Measurements from ENCODE around the gene GPC4.

Gene GPC4

GRCh38 chrX:133415276-133416105 lies at the start of gene GPC4:
TSS of gene GPC4 (minus strand) at chrX:133415489. CDS start at chrX:133414965, 524 bp downstream.
- no peak for DNase-seq (ENCODE audit: low read depth in 3 of 3)

DNA sequence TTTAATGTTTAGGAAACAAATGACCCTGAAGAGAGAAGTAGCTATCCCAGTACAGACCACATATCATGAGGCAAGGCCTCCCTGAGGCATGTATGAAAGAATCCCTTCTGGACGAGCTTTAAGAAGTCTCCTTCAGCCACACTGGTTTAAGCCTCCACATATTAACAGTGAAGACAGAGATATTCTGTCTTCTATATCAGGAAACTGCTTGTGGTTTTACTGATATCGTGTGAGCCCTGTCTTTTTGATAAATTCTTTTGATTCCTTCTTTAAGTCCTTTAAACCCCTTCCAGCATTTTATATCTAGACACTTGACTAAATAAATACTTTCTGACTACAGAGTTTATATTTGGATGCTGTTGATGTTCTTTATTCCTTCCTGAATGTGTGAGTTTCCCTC lies 45.9 kb upstream of the GPC4 start:
- DNase-seq (ENCODE audit: low read depth in 3 of 3) = no peak

GRCh38 chrX:133454924-133455323 lies 39.6 kb upstream of the GPC4 start:
- DNase-seq (ENCODE audit: low read depth in 3 of 3) = no peak

DNA sequence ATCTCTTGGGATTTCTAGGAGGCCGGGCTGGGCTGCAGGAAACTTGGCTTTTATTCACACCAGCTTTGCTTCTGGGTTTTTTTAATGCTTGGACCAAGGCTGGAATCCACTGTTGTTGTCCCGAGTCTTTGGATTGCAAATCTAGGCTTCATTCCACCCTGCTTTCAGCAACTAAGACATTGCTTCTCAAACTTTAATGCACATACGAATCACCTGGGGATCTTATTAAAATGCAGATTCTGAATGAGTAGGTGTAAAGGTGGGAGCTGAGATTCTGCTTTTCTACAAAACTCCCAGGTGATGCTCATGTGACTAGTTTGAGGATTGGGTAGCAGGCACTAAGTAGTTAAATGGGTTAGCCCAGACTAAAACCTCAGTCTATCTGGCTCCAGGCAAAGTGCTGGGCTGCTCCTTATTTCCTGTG lies 39.2 kb upstream of the GPC4 start:
- no peak for DNase-seq (ENCODE audit: low read depth in 3 of 3)

DNA sequence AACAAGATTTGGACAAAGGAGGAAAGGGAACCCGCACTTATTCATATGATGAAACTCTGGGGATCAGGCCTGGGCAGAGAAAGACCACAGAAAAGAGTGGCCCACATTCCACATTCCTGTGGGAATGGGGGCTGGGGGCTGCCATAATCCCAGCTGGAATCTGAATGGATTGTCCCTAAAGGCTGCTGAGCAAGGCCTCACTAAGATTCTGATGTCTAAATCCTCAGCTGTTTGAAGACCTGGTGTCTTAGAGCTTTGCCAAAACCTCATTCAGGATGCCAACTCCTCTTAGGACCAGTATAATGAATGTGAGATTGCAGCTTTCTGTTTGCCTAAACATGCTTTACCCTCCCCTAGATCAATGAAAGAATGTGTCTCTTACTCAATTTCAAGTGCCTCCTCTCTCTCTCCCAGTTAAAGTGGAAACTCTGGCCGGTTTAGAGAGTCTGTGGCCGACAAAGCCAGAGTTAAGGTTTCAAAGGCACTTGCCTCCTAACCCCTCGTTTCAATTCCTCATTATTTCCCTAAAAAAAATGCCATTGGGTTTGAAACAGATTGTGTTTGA lies 33.3 kb upstream of the GPC4 start:
- DNase-seq (ENCODE audit: low read depth in 3 of 3) = no peak

DNA sequence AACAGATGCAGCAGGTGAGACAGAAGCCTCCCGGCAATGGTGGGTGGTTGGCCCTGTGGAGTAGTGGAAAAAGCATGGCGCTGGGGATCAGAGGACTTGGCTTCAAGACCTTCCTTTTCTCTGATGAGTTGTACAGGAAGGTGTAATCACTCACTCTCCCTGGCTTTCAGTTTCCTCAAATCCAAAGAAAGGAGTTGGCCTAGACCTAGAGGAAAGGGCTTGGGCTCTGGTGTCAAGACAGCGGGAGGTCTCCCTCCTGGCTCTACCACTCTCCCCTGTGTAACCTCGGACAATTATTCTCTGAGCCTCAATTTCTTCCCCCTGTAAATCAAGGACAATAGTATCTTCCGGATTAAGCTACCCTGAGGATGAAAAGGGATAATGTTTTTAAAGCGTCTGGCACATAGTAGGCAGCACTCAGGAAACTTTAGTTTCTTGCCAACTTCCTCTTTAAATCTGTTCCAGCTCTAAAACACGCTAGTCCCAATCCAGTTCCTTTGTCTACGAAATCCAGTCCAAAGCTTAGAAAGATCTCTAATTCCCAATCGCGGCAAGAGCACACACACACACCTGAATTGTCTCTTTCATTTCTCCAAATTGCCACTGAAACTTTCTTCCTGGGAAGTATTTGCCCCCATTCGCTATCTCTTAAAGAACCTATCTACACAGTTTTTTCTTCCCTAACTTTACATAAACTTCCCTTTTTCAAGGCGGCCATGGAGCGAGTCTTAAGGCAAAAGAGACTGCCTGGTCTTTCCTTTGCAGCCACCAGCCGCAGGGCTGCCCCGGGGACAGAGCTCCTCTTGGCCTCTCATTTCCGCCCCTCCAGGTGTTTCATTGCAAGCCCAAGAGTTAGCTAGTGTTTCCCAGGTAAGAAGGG lies 29.9 kb upstream of the GPC4 start:
- no peak for DNase-seq (ENCODE audit: low read depth in 3 of 3)

- DNase-seq (ENCODE audit: low read depth in 3 of 3) = no peak
Observed at GRCh38 chrX:133444196-133444595, 28.9 kb upstream of the GPC4 start.

DNA sequence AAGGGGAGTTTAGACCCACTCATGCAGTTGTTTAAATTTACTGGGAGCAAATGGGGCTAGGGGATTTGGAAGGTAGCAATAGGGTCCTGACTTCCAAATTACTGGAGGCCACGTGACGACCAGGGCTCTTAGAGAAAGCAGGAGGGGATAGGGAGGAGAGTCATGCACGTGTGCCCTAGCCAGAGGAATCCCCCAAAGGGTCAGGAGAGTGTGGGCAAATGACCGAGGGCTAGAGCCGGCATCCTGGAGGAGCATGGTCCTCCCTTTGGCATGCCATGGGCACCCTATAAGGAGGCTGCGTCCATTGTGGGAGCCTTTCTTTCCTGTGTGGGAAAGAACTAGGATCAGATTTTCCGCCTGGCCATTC lies 25.5 kb upstream of the GPC4 start:
- DNase-seq (ENCODE audit: low read depth in 3 of 3) = no peak

GRCh38 chrX:133440081-133440796 lies 24.9 kb upstream of the GPC4 start:
- no peak for DNase-seq (ENCODE audit: low read depth in 3 of 3)

- DNase-seq (ENCODE audit: low read depth in 3 of 3) = no peak
Observed at GRCh38 chrX:133437766-133438165, 22.5 kb upstream of the GPC4 start.

DNA sequence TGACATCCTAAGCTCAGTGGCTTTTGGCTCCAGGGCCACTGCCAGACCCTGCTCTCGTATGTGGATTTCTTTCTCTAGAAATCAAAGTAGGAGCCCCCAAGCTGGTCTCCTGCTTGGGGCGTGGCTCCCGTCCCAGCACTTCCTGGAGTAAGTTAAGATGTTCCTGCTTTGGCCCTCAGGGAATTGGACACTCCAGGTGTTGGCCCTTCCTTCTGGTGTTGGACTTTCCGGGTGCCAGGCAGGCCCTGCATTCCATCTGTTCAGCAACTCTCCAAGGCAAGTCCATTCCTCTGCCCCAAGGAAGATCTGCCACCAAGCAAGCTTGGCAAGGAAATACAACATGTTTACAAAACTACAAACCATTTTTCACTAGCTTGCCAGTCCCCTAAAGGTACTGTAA lies 22.1 kb upstream of the GPC4 start:
- DNase-seq (ENCODE audit: low read depth in 3 of 3) = no peak

GRCh38 chrX:133435544-133436124 lies 20.3 kb upstream of the GPC4 start:
- no peak for DNase-seq (ENCODE audit: low read depth in 3 of 3)

DNA sequence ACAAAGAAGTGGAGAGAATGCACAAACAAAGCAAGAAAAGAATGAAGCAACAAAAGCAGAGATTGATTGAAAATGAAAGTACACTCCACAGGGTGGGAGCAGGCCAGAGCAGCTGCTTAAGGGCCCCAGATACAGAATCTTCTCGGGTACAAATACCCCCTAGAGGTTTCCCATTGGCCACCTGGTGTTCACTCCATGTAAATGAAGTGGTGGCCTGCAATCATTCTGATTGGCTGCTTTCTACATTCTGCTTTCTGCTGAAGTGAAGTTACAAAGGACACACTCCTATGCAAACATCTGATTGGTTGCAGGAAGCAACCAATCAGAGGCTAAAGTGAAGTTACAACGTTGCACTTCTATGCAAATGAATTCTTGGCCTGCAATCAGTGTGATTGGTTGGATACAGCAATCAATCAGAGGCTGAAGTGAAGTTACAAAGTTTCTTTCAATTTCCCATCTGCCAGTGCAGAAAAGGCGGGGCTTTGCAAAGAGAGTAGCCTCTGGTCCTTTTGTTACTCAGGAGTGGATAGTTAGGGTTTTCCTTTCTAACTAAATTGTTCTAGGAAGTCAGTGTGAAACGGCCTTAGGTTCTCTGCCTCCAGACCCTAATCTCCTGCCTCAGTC lies 19.0 kb upstream of the GPC4 start:
- no peak for DNase-seq (ENCODE audit: low read depth in 3 of 3)

GRCh38 chrX:133419911-133420310 lies 4.6 kb upstream of the GPC4 start:
- no peak for DNase-seq (ENCODE audit: low read depth in 3 of 3)

DNA sequence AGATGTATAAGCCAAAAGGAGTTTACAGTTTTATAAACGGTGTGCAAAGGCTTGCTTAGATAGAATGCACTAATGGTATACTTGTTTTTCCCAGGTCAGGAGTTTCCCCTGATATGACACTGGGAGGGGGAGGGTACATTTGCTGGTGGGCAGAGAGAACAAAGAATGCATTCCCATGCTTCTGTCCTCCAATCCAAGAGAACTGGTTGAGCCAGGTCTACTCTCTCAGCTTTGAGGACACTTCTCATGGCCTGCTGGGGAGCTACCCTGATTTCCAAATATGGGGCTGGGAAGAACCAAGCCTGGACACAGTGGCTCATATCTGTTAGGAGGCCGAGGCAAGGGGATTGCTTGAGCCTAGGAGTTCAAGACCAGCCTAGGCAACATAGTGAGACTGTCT lies 3.3 kb upstream of the GPC4 start:
- no peak for DNase-seq (ENCODE audit: low read depth in 3 of 3)

GRCh38 chrX:133417364-133417763 lies 2.1 kb upstream of the GPC4 start:
- no peak for DNase-seq (ENCODE audit: low read depth in 3 of 3)

DNA sequence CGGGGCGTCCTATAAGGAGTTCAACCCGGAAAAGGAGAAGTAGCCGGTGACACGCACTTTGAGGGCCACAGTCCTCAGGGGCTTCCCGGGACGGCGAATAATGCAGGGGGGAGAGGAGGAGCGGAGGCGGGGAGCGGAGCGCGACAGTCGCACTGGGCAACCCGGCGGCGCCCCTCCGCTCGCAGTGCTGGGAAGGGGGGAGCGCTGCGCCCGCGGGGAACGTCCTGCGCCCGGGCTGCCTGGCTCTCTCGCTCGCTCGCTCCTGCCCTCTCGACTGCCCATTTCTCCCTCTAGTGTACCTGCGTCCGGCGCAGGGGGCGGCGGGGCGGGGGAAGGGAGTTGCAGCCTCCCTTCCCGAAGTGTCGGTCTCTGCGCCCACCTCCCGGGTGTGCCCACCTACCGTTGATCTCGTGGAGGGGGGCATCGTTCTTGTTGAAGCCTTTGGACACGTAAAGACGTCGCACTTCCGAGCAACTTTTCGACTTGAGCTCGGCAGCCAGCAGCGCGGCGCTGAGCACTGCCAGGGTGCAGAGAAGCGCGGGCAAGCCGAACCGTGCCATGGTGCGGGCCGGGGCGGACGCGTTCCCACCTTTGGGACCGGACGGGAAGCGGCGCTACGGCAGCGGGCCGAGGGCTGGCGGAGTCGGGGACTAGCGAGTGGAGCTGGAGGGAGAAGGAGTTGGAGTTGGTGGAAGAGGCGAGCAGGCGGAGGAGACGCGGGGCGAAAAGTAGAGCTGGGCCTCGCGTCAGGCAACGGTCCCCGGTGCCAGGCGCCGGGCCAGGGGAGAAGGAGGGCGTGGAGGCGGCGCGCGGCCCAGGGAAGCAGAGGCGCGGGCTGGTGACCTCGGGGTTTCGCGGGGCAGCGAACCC lies 648 bp downstream of the GPC4 start:
- no peak for DNase-seq (ENCODE audit: low read depth in 3 of 3)

GRCh38 chrX:133413218-133413925 lies 1.9 kb downstream of the GPC4 start:
- no peak for DNase-seq (ENCODE audit: low read depth in 3 of 3)

DNA sequence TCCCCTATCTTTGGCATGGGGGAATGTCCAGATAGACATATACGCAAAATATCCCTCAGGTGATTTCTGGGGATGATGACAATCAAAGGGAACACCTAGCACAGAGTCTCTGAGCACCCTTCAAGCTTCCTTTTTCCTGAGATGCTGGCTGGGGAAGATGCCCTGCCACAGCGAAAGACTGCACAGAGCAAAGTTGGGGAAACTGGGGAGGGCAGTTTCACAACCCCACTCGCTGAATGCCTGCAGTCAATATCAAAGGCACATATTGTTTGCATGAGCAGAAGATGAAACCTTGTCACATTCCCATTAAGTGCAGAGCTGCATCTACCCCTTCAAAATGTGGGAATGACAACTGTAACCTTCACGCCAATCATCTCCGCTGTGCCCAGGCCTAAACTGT lies 2.6 kb downstream of the GPC4 start:
- no peak for DNase-seq (ENCODE audit: low read depth in 3 of 3)

DNA sequence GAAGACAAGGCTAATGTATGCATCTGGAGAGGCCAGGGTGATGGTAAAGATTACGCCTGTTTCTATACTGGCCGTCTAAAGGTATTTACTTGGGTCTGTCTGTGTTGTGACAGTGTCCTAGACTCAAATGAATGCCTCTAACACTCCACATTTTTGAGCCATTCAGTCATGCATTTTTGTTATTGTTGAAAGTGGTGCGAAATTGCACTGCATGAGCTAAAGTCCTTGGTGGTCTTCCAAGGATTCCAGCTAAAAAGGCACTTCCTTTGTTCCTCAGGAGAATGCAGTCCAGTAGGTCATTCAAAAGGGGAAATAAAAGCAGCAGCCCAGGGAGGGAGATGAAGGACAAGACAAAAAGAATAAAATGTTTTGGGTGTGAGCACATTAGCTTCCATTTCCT lies 3.0 kb downstream of the GPC4 start:
- DNase-seq (ENCODE audit: low read depth in 3 of 3) = no peak

Data from stimulated activated CD4-positive, alpha-beta T cell treated with anti-CD3 and anti-CD28 coated beads, TNF-alpha, amount 100 ng/mL, for 48 hours (primary cell).